ENCODE measurements around the gene PACSIN2. TPM values are rescaled to one million over a fixed set of nuclear protein-coding genes. Genes with fewer than 3 reads are reported as not detected.

PACSIN2 gene
- total and polyA plus RNA-seq, 2 experiments from 2014 or later, result 23.5 to 57.3 TPM

- Histone ChIP-seq H3K4me1 (ENCODE audit: insufficient read depth) (no peaks in the 10 kb centered on the region), H4K20me1 (replicated peaks; ENCODE audit: insufficient read depth) (peaks cover 5% of the 10 kb centered on the region), H3K27ac (ENCODE audit: low read depth) (no peak overlapping the region), H3K27me3 (ENCODE audit: insufficient read depth) (no peaks in the 10 kb centered on the region), H3K9me2 (ENCODE audit: insufficient read depth) (no peaks in the 10 kb centered on the region), H3F3A (replicated peaks; ENCODE audit: low read depth) (no peaks in the 10 kb centered on the region), H3K36me3 (ENCODE audit: insufficient read depth) (no peaks in the 10 kb centered on the region), H3K4me3 (no peak overlapping the region), H3K79me2 (replicated peaks; ENCODE audit: insufficient read depth) (no peaks in the 10 kb centered on the region), H3K4me2 (no peak overlapping the region), H2AFZ (no peak overlapping the region)
- H3K36me3 Mint-ChIP-seq (ENCODE audit: low read depth), result no peaks in the 10 kb centered on the region
- H3K27me3 Mint-ChIP-seq (ENCODE audit: insufficient read depth, low read depth, poor library complexity), result peaks cover 6% of the 10 kb centered on the region
- no peaks in the 10 kb centered on the region for H3K4me1 Mint-ChIP-seq
- H3K9me3 Mint-ChIP-seq, result no peaks in the 10 kb centered on the region
- no peak for TF ChIP-seq EZH2phosphoT487 (IDR thresholded peaks at IDR 0.05; ENCODE audit: unreplicated experiment)
- no peak for TF ChIP-seq ZNF462 (CRISPR knock-in tag; IDR thresholded peaks at IDR 0.05)
- TF ChIP-seq ZNF114 (CRISPR knock-in tag; IDR thresholded peaks at IDR 0.05), result no peak
- TF ChIP-seq EZH2 (IDR thresholded peaks at IDR 0.05; ENCODE audit: low read depth, unreplicated experiment), result no peak
- no peak for TF ChIP-seq STAT1 (IDR thresholded peaks at IDR 0.05; ENCODE audit: unreplicated experiment)
- TF ChIP-seq NANOG (IDR thresholded peaks at IDR 0.05; ENCODE audit: borderline replicate concordance), result no peak
- TF ChIP-seq JUNB (IDR thresholded peaks at IDR 0.05; ENCODE audit: unreplicated experiment), result no peak
- TF ChIP-seq POLR2AphosphoS5 (IDR thresholded peaks at IDR 0.05; ENCODE audit: low read depth), result no peak
- TF ChIP-seq, protein P1, sequence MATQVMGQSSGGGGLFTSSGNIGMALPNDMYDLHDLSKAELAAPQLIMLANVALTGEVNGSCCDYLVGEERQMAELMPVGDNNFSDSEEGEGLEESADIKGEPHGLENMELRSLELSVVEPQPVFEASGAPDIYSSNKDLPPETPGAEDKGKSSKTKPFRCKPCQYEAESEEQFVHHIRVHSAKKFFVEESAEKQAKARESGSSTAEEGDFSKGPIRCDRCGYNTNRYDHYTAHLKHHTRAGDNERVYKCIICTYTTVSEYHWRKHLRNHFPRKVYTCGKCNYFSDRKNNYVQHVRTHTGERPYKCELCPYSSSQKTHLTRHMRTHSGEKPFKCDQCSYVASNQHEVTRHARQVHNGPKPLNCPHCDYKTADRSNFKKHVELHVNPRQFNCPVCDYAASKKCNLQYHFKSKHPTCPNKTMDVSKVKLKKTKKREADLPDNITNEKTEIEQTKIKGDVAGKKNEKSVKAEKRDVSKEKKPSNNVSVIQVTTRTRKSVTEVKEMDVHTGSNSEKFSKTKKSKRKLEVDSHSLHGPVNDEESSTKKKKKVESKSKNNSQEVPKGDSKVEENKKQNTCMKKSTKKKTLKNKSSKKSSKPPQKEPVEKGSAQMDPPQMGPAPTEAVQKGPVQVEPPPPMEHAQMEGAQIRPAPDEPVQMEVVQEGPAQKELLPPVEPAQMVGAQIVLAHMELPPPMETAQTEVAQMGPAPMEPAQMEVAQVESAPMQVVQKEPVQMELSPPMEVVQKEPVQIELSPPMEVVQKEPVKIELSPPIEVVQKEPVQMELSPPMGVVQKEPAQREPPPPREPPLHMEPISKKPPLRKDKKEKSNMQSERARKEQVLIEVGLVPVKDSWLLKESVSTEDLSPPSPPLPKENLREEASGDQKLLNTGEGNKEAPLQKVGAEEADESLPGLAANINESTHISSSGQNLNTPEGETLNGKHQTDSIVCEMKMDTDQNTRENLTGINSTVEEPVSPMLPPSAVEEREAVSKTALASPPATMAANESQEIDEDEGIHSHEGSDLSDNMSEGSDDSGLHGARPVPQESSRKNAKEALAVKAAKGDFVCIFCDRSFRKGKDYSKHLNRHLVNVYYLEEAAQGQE (IDR thresholded peaks at IDR 0.05; ENCODE audit: unreplicated experiment), result no peak
- no peak for TF ChIP-seq ZNF331 (CRISPR knock-in tag; IDR thresholded peaks at IDR 0.05; ENCODE audit: low read depth)
- TF ChIP-seq, protein P2, sequence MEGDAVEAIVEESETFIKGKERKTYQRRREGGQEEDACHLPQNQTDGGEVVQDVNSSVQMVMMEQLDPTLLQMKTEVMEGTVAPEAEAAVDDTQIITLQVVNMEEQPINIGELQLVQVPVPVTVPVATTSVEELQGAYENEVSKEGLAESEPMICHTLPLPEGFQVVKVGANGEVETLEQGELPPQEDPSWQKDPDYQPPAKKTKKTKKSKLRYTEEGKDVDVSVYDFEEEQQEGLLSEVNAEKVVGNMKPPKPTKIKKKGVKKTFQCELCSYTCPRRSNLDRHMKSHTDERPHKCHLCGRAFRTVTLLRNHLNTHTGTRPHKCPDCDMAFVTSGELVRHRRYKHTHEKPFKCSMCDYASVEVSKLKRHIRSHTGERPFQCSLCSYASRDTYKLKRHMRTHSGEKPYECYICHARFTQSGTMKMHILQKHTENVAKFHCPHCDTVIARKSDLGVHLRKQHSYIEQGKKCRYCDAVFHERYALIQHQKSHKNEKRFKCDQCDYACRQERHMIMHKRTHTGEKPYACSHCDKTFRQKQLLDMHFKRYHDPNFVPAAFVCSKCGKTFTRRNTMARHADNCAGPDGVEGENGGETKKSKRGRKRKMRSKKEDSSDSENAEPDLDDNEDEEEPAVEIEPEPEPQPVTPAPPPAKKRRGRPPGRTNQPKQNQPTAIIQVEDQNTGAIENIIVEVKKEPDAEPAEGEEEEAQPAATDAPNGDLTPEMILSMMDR (conservative IDR thresholded peaks at IDR 0.05; ENCODE audit: low read depth in 2 of 2), result no peak
- TF ChIP-seq, protein P3, sequence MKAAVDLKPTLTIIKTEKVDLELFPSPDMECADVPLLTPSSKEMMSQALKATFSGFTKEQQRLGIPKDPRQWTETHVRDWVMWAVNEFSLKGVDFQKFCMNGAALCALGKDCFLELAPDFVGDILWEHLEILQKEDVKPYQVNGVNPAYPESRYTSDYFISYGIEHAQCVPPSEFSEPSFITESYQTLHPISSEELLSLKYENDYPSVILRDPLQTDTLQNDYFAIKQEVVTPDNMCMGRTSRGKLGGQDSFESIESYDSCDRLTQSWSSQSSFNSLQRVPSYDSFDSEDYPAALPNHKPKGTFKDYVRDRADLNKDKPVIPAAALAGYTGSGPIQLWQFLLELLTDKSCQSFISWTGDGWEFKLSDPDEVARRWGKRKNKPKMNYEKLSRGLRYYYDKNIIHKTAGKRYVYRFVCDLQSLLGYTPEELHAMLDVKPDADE (IDR thresholded peaks at IDR 0.05), result no peak
- TF ChIP-seq CREB1 (CRISPR knock-in tag; IDR thresholded peaks at IDR 0.05; ENCODE audit: low read depth), result no peak
- no peak for DNase-seq (ENCODE audit: low spot score)
- no peak overlapping the region for H3K4me3 Mint-ChIP-seq
- ATAC-seq, result no peak
- H3K27ac Mint-ChIP-seq, result peak overlapping the region; percentile 32; the same call in 1 of the 2 replicates
These were observed 165.9 kb downstream of the PACSIN2 start for GRCh38 chr22:42848941-42849550.

Measured in GM23338 (cell line).